Measurements from ENCODE around the gene OR2AE1.
"Not testable (repeated sequence)": the region's sequence is repeated elsewhere in the genome, so short reads cannot be mapped to it uniquely, and the experiment has no call there.

OR2AE1 gene, protein sequence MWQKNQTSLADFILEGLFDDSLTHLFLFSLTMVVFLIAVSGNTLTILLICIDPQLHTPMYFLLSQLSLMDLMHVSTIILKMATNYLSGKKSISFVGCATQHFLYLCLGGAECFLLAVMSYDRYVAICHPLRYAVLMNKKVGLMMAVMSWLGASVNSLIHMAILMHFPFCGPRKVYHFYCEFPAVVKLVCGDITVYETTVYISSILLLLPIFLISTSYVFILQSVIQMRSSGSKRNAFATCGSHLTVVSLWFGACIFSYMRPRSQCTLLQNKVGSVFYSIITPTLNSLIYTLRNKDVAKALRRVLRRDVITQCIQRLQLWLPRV

DNA sequence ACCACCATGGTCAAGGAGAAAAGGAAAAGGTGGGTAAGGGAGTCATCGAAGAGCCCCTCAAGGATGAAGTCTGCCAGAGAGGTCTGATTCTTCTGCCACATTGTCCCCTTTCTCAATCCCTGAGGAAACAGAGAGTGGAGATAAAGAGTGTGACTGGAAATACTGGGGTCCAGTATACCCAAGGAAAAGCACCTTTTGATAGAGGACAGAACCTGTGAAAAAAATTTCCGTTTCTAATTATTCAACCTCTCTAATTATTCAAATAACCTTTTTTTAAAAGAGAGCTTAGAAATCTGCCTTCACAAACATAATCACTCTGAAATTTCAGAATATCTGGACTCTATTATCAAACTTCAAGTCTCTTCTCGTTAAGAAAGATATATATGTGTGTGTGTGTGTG lies at the start of gene OR2AE1:
TSS of gene OR2AE1 (minus strand) at position 101 of the 400 bp plus-strand sequence. CDS start at position 101, 0 bp downstream.
- no peak for DNase-seq (ENCODE audit: low read depth)

DNA sequence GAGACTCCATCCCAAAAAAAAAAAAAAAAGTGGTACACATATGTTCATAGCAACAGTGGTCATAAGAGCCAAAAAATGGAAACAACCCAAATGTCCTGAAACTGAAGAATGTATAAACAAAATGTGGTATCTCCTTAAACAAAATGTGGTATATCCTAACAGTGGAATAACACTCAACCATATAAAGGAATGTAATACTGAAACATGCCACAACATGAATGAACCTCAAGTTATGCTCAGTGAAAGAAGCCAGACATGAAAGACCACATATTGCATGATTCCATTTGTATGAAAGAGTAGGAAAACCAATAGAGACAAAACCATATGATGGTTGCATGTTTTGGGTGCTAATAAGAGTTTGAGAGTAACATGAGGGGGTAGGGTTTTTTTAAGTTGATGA lies 49.5 kb upstream of the OR2AE1 start:
- DNase-seq (ENCODE audit: low read depth), result no peak

DNA sequence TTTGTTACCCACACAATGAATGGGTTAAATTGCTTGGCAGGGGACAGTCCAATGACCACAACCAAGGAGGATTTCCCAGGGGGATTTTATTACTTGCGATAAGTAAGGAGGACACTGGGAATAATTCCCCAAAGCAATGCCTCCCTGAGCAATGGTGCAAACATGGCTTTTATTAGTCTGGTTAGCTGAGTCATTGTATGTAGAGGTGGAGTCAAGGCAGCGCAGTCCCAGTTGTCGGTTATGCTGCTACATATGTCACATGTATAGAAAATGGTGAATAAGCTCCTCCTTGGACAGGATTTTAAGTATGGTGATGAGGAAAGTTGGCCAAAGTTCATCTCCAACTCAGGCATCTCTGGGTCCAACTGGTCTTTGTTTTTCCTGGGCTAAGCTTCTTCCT lies 46.4 kb upstream of the OR2AE1 start:
- no peak for DNase-seq (ENCODE audit: low read depth)

DNA sequence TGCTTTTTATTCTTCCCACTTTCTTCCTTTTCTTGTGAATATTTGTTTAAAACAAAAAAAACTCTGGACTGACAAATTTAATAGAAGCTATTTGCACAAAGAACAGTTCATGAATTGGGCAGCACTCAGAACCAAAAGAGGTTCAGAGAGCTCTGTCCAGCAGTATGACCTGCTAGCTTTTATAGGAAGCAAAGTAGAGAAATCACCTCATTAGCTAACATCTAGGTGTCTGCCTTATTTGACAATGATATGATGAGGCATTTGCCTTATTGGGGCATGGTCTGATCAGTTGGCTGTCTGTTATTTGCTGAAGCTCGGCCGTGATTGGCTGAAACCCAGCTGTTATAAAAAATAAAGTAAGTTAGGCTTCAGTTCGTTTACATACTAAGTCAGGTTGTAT lies 43.3 kb upstream of the OR2AE1 start:
- no peak for DNase-seq (ENCODE audit: low read depth)

DNA sequence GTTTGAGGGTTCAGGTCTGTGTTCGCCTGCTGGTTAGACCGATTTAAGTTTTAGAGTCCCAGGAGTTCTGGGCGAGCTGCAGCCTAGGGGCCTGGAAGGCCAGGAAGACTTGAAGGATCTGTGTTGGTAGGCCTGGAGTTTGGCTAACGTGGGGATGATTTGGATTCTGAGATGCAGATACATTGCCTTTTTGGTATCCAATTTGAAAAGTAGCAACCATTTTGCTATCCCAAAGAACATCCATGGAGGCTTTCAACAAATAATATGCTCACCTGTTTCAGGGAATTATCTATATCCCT lies 42.9 kb upstream of the OR2AE1 start:
- no peak for DNase-seq (ENCODE audit: low read depth)

DNA sequence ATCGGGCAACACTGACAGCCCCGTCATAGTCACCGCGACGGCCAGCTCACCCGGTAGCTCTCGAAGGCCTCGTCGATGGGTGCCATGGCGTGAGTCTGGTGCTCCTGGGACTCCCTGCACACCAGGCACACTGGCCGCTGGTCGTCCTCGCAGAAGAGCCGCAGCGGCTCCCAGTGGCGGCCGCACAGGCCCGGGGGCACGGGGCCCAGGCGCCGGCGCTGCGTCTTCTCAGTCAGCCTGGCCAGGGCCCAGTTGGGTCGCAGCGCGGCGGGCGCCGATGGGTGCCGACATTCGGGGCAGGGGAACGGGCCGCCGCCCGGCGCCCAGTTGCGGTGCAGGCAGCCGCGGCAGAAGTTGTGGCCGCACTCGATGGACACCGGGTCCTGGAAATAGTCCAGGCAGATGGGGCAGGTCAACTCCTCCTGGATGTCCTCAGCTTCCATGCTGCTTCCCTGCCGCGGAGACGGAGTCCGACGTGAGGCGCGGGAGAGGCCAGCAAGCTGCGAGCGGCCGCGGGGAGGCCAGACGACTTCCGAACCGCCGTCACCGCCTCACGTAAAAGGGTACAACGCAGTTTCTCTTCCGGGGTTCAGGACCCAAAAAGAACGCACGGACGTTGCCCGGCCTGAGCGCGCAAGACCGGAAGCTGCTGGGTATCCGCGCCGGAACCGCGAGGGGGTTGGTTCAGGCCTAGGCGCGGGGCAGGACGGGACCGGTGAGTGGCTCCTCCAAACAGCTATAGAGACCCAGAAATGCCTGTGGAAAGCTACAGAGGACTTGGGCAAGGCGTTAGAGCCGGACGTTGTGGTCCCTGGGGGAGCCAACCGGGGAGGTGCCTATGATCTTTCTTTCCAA lies 42.4 kb upstream of the OR2AE1 start, which contains the start of gene TRIM4:
TSS of gene TRIM4 (minus strand) at position 572 of the 855 bp plus-strand sequence. CDS start at position 443, 129 bp downstream.
- DNase-seq (ENCODE audit: low read depth), result peak; percentile 83

DNA sequence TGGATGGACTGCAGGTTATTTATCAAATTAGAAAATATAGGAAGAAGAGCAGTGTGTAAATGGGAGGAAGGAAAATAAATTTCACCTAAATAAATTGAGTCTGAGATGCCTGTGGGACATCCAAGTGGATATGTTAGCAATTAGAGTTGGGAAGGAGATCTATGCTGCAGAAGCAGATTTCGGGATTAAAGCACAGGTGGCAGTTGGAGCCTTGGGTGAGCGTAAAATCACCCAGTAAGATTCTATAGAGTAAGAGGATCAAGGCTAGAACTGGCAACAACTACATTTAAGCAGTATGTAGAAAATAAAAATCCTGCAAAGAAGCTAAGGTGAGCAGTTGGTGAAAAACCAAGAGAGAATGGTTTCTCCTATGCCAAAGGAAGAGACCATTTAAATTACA lies 34.1 kb upstream of the OR2AE1 start:
- DNase-seq (ENCODE audit: low read depth), result no peak

DNA sequence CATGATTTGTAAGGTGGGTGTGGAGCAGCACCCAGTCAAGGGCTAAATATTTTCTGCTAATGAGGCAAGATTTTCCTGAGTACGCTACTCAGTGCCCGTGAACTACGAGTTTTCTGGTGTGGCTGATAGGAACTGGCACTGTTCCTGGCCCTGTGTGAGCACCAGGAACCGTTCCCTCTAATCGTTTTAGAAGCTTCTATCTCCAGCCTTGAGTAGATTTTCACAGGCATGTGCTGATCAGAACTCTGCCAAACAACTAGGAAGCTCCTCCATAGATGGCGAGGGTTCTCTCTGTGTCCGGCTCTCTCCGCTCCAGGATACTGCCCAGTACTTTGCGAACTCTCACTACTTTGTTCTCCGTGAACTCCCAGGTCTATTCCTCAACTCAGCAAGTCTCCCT lies 24.7 kb upstream of the OR2AE1 start:
- no peak for DNase-seq (ENCODE audit: low read depth)

DNA sequence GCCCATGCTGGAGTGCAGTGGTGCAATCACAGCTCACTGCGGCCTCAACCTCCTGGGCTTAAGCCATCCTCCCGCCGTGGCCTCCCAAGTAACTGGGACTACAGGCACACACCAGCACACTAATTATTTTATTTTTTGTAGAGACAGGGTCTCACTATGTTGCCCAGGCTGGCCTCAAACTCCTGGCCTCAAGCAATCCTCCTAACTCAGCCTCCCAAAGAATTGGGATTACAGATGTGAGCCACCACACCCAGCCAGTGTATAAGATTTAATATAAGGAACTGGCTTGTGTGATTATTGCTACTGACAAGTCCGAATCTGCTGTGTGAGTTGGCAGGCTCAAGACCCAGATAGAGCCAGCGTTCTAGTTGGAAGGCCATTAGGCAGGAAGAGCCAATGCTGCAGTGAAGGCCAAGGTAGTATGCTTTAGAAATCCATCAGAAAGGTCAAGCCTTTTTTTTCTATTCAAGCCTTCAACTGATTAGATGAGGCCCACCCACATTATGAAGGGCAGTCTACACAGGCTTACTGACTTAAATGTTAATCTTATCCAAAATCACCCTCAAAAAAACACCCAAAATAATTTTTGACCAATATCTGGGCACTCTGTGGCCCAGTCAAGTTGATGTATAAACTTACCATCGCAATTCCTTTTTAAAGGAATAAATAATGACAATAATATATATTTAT lies 23.1 kb upstream of the OR2AE1 start:
- no peak for DNase-seq (ENCODE audit: low read depth)

DNA sequence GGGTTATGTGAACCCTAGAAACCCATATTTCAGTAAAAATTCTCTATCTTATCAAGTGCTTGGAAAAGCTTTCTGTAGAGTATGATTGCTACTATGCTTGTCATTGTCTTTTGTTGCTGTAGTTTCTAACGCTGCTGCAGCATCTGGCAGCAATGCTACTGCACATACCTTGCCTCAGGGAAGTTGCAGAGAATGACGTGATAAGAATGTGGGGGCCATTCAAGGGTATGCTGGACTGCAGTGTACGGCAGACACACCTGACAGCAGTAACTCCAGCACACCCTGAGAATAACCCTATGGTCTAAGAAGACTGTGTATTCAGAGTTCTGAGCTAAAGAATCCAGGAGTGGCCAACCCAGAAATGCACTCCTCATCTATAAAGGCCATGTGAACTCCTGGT lies 22.0 kb upstream of the OR2AE1 start:
- DNase-seq (ENCODE audit: low read depth), result no peak

DNA sequence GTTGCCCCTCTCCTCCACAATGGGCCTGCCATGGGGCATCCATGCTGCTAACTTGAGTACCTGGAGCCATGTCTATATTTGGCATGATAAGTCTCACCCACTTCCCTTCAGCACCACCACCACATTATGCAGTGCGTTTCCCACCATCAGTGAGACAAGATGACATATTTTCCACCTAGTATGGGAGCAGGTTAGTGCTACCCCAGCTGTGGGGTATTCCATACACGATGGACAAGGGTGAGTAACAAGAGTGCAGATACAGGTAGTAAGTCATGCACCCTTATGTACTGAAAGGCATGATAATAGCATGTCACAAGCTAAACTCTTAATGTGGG lies 21.2 kb upstream of the OR2AE1 start:
- no peak for DNase-seq (ENCODE audit: low read depth)

DNA sequence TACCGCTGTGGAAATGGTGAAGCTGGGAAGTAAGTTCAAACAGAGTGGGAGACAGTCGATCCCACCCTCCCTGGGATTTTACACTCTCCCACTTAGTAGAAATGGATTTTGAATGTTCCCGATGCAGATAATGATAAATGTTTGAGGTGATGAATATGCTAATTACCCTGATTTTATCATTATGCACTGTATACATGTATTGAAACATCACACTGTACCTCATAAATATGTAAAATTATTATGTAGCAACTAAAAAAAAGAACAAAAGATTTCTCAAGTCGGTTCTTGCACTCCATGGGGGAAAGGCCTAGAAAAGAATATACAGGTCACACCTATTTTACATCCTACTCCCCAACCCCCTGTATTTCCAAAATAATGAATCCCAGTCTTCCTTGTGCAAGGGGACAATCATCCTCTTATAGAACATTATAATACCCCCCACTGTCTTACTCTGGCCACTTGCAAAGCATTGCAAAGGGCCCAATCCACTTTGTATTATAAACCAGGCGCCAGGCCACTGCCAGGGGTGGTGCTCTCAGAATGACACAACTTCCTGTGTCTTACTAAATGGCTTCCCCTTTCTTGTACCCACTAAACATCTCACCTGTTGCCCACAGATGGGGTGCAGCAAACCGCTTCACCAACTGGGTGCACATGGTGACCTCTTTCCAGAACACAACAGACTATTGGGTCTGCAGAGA lies 20.6 kb upstream of the OR2AE1 start:
- DNase-seq (ENCODE audit: low read depth), result no peak

DNA sequence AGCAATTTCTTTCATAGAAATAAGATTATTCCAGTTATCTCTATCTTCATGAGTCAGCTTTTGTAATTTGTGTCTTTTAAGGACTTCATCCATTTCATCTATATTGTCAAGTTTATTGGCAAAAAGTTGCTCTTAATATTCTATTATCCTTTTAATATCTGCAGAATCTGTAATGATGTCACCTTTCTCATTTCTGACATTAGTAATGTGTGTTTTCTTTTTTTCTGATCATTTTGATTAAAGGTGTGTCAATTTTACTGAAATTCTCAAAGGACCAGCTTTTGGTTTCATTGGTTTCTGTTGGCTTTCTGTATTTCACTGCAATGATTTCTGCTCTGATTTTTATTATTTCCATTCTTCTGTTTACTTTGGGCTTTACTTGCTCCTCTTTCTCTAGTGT lies 17.9 kb upstream of the OR2AE1 start:
- DNase-seq (ENCODE audit: low read depth), result no peak

DNA sequence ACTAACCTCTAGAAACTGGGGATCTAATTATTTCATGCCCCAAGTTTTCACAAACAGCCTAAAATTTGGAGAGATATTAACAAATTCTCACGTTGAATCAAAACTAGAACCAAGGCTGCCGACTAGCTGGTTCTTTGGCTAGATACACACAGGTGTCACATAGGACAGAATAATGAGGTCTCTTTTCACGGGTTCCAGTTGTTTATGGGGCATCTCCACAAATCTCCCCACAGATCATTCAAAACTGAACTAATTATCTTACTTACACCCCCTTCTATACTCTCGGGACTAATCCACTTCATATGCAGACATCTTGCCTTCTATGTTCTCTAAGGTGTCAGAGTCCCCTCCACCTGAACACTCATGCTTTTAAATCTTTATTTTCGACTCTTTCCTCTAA lies 16.4 kb upstream of the OR2AE1 start:
- no peak for DNase-seq (ENCODE audit: low read depth)

DNA sequence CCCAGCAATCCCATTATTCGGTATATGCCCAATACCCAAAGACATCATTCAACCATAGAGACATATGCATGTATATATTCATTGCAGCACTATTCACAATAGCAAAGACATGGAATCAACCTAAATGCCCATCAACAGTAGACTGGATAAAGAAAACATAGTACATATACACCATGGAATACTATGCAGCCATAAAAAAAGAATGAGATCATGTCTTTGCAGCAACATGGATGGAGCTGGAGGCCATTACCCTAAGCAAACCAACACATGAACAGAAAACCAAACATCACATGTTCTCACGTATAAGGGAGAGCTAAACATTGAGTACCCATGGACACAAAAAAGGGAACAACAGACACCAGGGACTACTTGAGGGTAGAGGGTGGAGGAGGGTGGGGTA lies 13.5 kb upstream of the OR2AE1 start:
- not testable (repeated sequence) for DNase-seq (ENCODE audit: low read depth)

DNA sequence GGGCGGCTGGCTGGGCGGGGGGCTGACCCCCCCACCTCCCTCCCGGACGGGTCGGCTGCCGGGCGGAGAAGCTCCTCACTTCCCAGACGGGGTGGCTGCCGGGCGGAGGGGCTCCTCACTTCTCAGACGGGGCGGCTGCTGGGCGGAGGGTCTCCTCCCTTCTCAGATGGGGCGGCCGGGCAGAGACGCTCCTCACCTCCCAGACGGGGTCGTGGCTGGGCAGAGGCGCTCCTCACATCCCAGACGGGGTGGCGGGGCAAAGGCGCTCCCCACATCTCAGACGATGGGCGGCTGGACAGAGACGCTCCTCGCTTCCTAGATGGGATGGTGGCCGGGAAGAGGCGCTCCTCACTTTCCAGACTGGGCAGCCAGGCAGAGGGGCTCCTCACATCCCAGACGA lies 11.5 kb upstream of the OR2AE1 start:
- DNase-seq (ENCODE audit: low read depth), result not testable (repeated sequence)

DNA sequence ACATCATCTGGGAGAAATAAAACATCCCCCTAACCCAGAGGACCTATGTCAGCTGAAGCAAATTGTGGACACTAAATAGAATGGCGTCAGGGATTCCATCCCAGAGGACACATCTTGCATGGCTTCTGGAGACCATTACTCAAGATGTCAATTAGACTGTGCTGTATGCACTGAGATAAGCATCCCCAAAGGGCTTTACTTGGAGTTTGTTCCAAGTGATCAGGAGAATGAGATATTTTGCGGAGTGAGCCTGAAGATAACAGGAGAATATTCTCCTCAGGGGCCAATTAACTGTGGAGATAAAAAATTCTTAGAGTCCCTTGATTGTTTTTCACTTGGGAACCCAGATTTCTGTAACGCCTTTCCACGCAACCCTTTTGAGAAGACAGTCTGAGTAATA lies 4.5 kb upstream of the OR2AE1 start:
- no peak for DNase-seq (ENCODE audit: low read depth)

DNA sequence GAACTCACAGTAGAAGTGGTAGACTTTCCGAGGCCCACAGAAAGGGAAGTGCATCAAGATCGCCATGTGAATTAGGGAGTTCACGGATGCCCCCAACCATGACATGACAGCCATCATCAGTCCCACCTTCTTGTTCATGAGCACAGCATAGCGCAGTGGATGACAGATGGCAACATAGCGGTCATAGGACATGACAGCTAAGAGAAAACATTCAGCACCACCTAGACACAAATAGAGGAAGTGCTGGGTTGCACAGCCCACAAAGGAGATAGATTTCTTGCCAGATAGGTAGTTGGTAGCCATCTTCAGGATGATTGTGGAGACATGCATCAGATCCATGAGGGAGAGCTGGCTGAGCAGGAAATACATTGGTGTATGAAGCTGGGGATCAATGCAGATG lies 342 bp downstream of the OR2AE1 start:
- DNase-seq (ENCODE audit: low read depth), result no peak

DNA sequence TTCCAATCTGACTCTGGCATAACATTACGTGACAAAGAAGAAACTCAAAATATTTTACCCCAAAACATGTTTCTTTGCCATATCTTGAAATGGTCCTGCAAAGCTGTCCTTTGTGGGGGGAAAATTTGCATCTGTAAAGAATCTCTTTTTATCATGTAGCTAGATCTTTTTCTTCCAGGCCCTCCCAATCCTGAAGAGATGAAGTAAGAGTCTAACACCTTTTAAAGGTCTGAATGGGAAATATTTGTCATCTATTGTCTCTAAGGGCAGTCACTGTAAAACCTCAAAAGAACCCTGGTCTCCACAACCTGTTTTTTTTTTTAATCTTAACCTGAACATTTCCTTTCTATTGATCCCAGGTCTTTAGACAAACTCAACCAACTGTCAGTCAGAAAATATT lies 8.6 kb downstream of the OR2AE1 start:
- DNase-seq (ENCODE audit: low read depth), result no peak

DNA sequence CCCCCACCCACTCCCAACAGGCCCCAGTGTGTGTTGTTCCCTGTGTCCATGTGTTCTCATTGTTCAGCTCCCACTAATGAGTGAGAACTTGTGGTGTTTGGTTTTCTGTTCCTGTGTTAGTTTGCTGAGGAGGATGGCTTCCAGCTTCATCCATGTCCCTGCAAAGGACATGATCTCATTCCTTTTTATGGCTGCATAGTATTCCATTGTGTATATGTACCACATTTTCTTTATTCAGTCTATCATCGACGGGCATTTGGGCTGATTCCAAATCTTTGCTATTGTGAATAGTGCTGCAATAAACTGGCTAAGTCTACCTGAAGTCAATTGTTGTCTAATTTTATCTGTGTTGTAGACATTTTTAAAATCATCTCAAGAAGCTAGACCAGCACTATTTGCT lies 9.4 kb downstream of the OR2AE1 start:
- not testable (repeated sequence) for DNase-seq (ENCODE audit: low read depth)

DNA sequence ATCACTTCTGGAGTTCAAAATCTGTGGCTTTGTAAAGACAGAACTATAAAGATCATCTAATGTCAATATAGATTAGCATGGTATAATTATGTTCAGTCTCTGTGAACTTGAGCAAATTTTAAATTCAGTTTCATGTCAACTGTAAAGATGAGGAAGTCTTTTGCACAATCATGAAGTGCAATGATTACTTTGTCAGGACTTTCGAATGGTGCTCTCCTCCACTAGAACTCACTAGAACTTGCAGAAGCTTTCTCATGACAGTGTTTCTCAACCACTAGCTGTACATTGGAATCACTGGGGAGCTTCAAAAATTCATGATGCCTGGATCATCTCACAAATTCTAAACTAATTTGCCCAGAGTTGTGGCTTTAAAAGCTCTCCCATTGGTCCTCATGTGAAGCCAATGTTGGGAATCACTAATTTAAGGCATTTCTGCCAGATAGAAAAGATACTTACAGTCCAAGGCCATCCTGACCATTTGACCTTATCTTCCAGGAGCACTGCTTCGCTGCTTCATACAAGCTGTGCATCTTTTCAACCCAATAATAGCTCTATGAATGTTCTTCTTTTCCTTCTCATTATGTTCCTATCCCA lies 12.9 kb downstream of the OR2AE1 start:
- no peak for DNase-seq (ENCODE audit: low read depth)
